NCI-H748 treated with DMSO at 0.1 percent for 48 hours (cell line): Measurements from ENCODE around the gene MBOAT1.
"Not testable (repeated sequence)": the region's sequence is repeated elsewhere in the genome, so short reads cannot be mapped to it uniquely, and the experiment has no call there.

Experiments used
- DNase-seq: peaks from one replicate; lab custom pipeline; 2025; lab: John Stamatoyannopoulos, UW

Gene MBOAT1

DNA sequence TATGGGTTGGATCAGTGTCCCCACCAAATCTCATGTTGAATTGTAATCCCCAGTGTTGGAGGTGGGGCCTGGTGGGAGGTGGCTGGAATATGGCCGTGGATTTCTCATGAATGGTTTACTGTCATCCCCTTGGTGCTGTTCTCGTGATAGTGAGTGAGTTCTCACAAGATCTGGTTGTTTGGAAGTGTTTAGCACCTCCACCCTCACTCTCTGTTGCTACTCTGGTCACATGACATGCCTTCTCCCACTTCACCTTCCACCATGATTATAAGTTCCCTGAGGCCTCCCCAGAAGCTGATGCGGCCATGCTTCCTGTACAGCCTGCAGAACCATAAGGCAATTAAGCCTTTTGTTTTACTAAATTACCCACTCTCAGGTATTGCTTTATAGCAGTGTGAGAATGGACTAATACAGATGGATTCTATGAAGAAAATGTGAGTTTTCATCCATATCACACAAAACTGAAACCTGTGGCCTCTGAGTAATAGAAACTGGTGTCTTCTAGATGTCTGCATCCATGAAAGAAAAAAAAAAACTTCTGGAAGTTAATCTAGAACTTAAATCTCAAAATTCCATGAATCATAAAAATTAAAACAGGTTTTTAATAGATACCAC is 39.3 kb downstream of the MBOAT1 start:
- DNase-seq: no peak

DNA sequence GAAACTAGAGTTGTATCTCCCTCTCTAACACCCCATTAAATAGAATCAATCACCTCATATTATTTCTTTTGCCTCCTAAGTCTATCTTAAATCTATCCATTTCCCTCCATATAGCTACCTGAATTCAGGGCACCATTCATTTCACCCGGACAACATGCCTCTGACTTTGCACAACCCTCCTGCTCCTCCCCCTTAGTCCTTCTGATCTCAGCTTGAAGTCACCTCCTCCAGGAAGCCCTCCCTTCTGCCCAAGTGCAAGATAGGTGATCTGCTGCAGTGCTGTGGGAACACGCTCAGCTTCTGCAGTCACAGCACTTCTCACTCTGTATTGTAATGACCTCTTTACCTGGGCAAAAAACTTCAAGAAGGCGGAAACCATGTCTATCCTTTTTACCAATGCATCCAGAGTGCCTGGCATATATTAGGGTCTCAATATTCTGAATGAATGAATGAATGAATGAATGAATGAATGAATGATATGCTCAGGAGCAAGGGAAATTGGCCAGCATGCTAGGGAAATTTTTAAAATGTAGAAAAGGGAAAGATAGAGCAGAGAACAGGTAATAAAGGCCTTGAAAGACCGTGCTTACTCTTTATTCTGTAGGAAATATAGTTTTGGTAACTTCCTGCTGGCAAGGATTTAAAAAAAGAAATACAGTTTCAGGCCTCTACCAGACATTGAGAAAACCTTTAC is 41.7 kb downstream of the MBOAT1 start:
- no peak for DNase-seq

DNA sequence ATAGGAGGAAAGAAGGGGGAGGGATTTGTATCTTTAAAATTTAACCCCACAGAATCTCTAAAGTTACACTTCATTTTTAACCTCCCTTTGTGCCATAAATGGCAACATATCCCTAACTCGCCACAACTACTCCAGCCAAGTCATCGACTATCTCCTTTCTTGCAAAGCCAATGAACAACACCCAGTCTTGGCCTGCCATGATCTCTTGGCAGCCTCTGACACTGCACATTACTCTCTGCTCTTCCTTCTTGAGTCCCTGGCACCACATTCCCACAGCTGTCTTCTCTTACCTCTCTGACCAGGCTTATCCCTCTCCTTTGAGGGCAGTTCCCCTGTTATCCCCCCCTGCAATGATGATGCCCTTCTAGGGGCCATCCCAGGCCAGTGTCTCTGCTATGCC is 42.5 kb downstream of the MBOAT1 start:
- DNase-seq: no peak

DNA sequence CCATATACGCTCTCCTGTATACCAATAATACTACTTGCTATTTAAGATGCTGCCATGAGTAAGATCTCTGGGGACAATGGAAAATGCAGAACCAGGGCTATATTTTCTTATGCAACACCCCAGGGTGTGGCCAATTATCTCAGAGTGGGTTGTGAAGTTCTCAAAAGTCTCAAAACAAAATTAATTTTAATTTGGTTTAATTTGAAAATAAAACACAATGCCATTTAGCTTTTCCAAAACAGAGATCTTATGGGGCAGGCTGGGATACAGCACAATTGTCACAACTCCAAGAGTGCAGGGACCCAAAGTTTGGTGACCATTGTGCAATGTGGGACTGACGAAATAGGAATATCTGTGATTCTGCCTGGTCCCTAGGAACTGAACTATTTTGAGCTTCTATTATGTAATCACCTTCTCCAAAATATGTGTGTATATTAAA is 43.1 kb downstream of the MBOAT1 start:
- no peak for DNase-seq

DNA sequence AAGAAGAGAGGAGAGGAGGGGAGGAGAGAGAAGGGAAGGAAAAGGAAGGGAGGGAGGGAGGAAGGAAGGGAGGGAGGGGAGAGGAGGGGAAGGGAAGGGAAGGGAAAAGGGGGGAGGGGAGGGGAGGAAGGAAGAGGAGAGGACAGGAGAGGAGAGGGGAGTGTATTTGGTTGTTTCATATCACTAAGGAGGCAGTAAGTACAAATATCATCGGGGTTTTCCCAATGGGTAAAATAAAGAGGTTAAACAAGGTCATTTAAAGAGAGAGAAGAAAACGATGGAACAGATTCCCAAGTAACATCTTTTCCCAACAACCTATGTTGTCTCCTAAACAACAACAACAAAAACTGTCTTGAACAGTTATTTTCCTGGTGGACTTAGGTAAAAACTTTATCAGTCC is 43.6 kb downstream of the MBOAT1 start:
- DNase-seq: no peak

DNA sequence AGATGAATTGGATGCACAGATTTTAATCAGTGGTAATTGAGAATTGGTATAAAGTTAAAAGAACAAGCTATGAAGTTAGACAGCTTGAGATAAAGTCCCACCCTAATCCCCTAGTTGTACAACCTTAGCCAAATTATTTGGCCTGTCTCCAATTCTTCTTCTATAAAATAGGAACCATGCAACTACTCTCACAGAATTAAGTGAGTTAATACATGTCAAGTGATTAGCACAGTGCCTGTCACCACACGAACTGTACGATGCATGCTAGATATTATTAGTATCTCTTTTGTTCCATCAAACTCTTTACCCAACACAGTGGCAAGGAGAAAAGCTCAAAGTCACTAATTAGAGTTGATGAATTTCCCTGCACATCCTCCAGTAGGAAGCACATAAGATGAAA is 44.7 kb downstream of the MBOAT1 start:
- no peak for DNase-seq

DNA sequence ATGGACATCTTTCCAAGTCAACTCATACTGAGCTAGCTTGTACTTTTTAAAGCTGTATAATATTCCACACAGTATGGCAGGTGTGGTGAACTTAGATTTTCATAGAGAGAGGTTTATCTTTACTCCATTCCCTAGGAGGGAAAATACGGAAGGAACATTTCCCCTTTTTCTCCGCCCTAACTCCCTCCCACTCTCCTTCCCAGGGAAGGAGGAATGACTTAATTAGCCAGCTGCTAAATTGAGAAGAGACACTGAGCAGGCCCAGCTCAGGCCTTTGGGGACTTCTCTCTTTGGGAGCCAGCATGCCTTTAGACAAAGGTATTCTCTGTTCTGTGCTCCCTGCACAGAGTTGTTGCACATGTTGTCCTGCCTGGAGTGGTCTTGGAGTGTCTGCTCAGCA is 46.1 kb downstream of the MBOAT1 start:
- no peak for DNase-seq

DNA sequence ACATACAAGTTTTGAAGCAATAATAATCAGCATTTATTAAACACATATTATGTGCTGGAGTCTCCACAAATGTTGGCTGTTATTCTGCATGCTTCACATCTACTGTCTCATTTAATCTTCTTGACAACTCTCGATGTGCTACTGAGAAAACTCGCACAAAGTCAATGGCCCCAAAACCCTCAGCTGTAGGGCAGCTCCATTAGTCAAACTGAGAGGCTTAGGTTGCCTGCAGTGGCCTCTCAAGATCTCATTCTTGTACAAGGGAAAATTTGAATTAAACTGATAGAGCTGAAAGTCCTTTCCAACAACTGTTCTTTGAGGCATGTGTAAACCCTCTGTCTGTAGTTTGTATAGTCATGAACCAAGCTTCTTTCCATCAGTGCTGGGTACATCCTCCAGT is 49.8 kb downstream of the MBOAT1 start:
- DNase-seq: no peak

DNA sequence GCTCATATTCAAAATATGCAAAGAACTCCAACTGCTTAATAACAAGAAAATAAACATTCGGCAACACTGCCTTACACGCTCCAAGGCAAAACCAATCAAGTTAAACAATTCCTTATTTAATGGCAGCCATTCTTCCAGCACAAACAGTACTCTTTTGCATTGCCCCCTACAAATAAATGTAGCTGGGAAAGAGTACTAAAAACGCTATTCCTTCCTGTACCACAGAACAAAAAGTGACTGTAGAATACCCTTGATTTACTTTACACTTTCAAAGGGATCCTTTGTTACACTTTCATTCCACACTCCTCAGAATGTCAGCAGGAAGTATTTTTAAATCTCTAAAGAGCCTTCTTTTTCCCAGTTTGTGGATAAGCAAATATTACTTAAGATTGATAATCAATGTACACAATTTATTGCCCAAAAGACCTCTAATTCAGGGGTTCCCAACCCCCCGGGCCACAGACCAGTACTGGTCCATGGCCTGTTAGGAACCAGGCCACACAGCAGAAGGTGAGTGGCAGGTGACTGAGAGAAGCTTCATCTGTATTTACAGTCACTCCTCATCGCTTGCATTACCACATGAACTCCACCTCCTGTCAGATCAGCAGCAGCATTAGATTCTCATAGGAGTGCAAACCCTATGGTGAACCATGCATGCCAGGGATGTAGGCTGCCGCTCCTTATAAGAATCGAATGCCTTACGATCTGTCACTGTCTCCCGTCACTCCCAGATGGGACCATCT is 51.6 kb downstream of the MBOAT1 start:
- no peak for DNase-seq

DNA sequence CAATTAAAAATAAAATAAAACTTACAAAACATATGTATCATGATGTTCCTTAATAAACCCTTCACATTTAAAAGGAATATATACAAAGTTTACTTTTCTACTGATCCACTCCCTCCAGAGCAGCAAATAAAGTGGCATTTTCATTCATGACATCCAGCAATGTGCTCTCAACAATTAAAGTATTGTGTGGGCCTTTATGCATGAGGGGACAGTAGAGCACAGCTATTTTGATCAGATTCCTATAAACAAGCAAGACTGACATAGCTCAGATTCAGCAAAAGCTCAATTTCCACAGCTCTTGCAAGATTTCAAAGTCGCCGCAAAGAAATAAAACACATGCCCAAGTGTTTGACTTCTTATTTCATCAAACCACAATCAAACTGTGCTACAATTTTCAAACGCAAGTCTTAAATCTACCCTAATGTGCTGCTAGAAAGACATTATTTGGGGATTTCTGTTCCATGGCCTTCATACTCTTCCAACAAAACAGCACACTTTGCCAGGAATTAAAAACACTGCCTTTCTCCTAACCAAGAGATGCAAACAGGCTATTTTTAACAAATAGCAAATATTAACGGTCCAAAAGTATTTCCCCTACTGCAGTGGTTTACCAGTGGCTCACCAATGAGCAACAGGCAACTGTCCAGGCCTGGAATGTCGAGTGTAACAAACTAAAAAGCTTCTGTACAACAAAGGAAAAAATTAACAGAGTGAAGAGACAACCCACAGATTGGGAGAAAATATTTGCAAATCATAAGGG is 52.3 kb downstream of the MBOAT1 start:
- DNase-seq: no peak

DNA sequence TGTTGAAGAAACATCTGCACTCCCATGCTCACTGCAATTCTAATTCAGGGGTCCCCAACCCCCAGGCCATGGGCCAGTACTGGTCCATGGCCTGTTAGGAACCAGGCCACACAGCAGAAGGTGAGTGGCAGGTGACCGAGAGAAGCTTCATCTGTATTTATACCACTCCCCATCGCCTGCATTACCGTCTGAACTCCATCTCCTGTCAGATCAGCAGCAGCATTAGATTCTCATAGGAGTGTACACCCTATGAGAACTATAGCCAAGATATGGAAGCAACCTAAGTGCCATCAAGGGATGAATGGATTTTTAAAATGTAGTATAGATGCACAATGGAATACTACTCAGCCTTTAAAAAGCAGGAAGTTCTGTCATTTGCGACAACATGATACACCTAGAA is 53.2 kb downstream of the MBOAT1 start:
- DNase-seq: no peak

DNA sequence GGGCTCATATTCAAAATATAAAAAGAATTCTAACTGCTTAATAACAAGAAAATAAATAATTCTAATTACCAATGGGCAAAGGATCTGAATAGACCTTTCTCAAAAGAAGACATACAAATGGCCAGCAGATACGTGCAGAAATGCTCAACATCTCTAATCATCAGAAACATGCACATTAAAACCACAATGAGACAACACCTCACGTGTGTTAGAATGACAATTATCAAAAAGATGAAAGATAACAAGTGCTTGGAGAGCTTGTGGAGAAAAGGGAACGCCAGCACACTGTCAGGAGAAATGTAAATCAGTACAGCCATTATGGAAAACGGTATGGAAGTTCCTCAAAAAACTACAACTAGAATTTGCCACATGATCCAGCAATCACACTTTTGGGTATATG is 53.6 kb downstream of the MBOAT1 start:
- DNase-seq: no peak

DNA sequence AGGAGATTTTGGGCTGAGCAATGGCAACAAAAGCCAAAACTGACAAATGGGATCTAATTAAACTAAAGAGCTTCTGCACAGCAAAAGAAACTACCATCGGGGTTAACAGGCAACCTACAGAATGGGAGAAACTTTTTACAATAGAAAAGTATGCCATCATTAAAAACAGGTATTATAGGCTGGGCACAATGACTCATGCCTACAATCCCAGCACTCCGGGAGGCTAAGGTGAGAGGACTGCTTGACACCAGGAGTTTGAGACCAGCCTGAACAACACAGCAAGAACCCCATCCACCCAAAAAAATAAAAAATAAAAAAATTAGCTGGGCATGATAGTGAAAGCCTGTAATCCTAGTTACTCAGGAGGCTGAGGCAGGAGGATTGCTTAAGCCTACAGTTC is 55.4 kb downstream of the MBOAT1 start:
- DNase-seq: no peak

DNA sequence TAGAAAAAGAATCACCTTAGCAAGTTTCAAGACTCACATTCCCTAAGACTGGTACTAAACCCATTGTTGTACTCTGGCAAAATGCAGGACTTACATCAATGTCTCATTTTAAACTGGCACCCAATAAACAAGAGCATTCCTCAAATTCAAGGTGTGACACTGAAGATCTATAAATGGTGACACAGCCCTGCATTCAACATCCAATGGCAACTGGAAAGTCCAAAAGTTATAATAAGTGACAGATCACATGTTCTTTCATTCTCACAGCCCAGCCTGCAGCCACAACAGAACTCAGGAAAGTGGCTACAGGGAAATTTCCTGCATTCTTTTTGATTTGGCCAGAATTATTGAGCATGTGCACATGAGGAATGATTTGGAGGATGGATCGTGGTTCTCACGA is 57.5 kb downstream of the MBOAT1 start:
- no peak for DNase-seq

DNA sequence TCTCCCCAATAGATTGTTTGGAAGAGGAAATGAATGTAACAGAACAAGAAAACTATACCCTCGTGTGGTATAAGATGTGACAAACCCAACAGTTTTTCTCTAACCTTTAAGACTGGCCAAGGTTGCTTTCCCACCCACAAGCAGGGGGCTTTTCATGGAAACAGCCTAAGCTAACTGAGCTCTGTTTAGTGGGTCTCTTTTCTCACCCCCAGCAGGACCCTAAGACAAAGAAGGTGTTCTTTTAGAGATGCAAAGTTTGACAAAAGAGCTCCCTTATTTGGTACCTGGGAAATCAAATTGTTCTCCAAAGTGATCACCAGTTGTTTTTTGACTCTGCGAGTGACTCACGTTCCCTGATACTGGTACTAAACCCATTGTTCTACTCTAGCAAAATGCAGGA is 59.1 kb downstream of the MBOAT1 start:
- DNase-seq: no peak

DNA sequence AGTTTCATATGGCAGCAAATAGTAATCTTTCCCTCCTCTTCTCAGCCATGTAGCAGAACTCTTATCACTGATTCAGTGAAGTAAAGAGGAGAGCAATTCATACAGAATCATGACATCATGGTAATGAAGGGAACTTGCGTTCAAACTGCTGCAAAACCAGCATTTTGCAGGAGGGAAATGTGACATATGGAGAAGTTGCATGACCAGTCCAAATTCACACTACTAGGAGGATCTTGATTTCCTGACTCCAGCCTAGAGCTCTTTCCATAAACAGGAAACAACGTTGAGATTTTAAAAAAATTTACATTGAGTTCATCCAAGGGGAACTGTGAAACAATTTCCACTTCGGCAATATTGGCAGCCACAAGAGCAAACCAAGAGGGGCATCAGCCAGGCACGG is 63.8 kb downstream of the MBOAT1 start:
- no peak for DNase-seq

DNA sequence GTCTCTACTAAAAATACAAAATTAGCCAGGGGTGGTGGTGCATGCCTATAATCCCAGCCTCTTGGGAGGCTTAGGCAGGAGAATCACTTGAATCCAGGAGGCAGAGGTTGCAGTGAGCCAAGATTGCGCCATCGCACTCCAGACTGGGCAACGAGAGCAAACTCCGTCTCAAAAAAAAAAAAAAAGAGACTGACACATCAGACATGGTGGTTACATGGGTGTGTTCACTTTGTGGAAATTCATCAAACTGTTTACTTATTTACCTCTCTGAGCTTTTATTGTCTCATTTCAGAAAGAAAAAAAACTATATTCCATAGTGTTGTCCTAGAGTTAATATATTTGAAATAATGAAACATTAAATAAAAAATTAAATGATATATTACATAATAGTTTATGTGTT is 64.8 kb downstream of the MBOAT1 start:
- DNase-seq: no peak

DNA sequence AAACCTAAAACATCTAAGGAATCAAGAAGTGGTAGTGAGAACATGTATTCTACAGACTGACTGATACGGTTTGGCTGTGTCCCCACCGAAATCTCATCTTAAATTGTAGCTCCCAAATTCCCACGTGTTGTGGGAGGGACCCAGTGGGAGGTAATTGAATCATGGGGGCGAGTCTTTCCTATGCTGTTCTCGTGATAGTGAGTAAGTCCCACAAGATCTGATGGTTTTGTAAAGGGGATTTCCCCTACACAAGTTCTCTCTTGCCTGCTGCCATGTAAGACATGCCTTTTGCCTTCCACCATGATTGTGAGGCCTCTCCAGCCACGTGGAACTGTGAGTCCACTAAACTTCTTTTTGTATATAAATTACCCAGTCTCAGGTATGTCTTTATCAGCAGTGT is 65.4 kb downstream of the MBOAT1 start:
- DNase-seq: not testable (repeated sequence)

DNA sequence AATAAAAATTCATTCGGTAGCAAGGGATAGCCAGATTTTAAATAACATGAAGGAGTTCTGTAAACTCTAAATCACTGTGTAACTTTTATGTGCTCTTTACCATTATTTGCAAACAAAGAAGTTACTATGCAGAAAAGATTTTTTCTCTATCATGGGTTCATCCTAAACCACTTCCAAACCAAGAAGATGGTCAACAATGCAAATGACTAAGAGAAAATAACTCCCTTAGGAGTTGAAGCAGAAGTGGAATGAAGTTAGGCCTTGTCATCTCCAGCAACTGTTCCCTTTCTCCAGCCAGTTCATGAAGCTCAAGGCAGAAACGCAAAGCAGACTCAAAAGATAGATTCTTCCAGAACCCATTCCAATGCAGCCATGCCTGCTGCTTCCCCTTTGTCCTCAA is 66.0 kb downstream of the MBOAT1 start:
- no peak for DNase-seq

DNA sequence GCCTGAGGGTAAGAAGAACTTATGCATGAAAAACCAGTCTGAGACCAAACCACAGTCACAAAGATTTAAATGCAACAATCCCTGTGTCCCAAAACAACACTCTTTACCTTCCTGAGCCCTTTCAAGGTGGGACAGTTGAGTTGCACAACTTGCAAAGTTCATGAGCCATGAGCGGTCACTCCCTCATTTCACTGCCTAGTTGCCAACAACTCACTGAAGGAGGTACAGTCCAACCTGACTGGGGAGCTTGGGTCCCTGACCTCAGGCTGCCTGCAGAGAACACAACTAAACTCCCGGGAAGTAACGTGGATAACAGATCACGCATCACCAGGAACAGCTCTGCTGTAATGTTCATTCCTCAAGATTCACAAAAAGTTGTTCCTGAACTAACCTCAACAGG is 69.4 kb downstream of the MBOAT1 start:
- DNase-seq: no peak

DNA sequence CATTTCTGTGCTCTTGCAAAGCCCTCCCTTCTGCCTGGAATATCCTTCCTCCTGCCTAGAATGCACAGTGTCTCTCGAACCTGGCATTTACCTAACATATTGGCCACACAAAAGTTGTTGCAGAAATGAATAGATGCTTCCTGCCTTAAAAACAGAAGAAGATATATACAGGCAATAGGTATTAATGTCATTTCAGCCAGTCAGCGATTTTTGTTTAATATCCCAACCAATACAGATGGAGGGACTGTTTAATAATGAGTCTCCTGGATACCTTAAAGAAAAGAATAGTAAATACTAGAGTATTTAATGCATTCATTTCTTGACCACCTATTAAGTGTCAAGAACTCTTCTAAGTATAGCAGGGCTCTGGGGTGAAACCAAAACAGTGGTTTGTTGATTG is 70.3 kb downstream of the MBOAT1 start:
- DNase-seq: no peak

DNA sequence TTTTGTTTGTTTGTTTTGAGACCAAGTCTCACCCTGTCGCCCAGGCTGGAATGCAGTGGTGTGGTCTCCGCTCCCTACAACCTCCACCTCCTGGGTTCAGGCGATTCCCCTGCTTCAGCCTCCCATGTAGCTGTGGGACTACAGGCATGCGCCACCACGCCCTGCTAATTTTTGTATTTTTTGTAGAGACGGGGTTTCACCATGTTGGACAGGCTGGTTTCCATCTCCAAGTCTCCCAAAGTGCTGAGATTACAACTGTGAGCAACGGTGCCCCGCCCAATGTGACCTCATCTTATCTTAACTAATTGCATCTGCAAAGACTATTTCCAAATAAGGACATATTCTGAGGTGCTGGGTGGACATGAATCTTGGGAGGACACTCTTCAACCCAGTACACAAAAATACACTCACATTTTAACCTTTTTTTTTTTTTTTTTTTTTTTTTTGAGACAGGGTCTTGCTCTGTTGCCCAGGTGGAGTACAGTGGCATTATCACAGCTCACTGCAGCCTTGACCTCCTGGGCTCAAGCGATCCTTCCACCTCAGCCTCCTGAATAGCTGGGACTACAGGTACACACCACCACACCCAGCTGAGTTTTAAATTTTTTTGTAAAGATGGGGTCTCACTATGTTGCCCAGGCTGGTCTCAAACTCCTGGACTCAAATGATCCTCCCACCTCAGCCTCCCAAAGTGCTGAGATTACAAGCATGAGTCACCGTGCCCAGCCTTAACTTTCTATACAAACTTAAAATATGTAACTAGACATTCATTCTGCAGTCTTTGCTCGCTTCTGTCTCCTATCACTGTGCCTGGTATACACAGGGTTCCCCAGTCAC is 72.9 kb downstream of the MBOAT1 start:
- DNase-seq: not testable (repeated sequence)
